Hematopoietic multipotent progenitor cell treated with erythropoietin and hydrocortisone succinate and interleukin-3 and kit ligand, for 15 days (in vitro differentiated cells): ENCODE measurements around the gene CFAP210.

Experiments used
- DNase-seq: peaks from one replicate; pipeline ENCODE4 v3.0.0-alpha.2; 2015; ENCODE audit warnings: low spot score

The CFAP210 gene

GRCh38 chr2:169694113-169694893 is at the start of gene CFAP210, which contains the start of gene PHOSPHO2:
Gene CFAP210, minus strand, starts transcription at chr2:169694405. Its CDS starts 78 bp downstream, at chr2:169694327.
Gene PHOSPHO2, plus strand, starts transcription at chr2:169694469. Its CDS starts 6,503 bp downstream, at chr2:169700972.
- peak; percentile 95 for DNase-seq

- no peak for DNase-seq
Measured at GRCh38 chr2:169743549-169743948, 49.3 kb upstream of the CFAP210 start.

GRCh38 chr2:169739351-169739750 is 45.1 kb upstream of the CFAP210 start:
- DNase-seq: no peak

- DNase-seq: no peak
Measured at GRCh38 chr2:169738566-169739229, 44.5 kb upstream of the CFAP210 start.

- no peak for DNase-seq
Measured at GRCh38 chr2:169736902-169737301, 42.7 kb upstream of the CFAP210 start.

- no peak for DNase-seq
Measured at GRCh38 chr2:169735623-169736022, 41.4 kb upstream of the CFAP210 start.

- no peak for DNase-seq
Measured at GRCh38 chr2:169734169-169734847, 40.1 kb upstream of the CFAP210 start.

GRCh38 chr2:169732583-169733358 is 38.6 kb upstream of the CFAP210 start:
- DNase-seq: no peak

- no peak for DNase-seq
Measured at GRCh38 chr2:169732075-169732474, 37.9 kb upstream of the CFAP210 start.

- DNase-seq: no peak
Measured at GRCh38 chr2:169729274-169729605, 35.0 kb upstream of the CFAP210 start.

GRCh38 chr2:169727065-169727464 is 32.9 kb upstream of the CFAP210 start:
- DNase-seq: no peak

GRCh38 chr2:169721016-169721415 is 26.8 kb upstream of the CFAP210 start:
- no peak for DNase-seq

GRCh38 chr2:169718930-169719504 is 24.8 kb upstream of the CFAP210 start:
- no peak for DNase-seq

- DNase-seq: no peak
Measured at GRCh38 chr2:169717691-169718063, 23.5 kb upstream of the CFAP210 start.

- DNase-seq: no peak
Measured at GRCh38 chr2:169716938-169717690, 22.9 kb upstream of the CFAP210 start.

- peak; percentile 49 for DNase-seq
Measured at GRCh38 chr2:169716238-169716886, 22.2 kb upstream of the CFAP210 start.

GRCh38 chr2:169715379-169716237 is 21.4 kb upstream of the CFAP210 start:
- DNase-seq: peak; percentile 56

- no peak for DNase-seq
Measured at GRCh38 chr2:169714699-169715098, 20.5 kb upstream of the CFAP210 start.

- DNase-seq: no peak
Measured at GRCh38 chr2:169713331-169713730, 19.1 kb upstream of the CFAP210 start.
